ENCODE results near the gene PRKCB. TPM values are rescaled to one million over a fixed set of nuclear protein-coding genes. Genes with fewer than 3 reads are reported as not detected.

PRKCB gene
- total RNA-seq, 6 donors from 2014 or later, result 9.6 to 28.0 (median 13.9) TPM

DNA sequence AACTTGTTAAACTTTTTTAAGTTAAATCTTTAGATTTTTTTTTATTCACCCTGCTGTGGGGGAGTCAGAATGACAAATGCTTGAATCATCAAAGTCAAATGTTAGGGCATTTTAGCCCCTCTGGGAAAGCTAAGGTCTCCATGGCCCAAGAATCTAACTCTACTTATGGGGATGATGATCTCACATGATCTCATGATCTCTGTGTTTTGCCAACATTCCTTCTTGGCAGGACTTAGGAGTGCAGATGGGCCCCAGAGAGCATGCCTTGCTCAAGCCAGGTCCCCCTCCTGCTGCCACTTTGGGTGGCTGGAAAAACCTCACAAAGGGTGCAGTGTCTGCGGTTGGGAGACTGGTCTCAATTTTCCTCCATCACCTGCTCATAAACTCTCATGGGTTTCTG lies 108.6 kb downstream of the PRKCB start:
- Histone ChIP-seq H3K4me1 (no peaks in the 10 kb centered on the region), H3K9me3 (no peaks in the 10 kb centered on the region), H3K27ac (no peak overlapping the region), H3K36me3 (no peaks in the 10 kb centered on the region), H3K27me3 (no peaks in the 10 kb centered on the region), H3K4me3 (no peak overlapping the region)
- 86 to 87% methylated on average over 1 of the region's 1 CpG for WGBS, 2 donors
- DNase-seq (no peak), ATAC-seq (ENCODE audit: low FRiP score in 2 of 2) (no peak)
- TF ChIP-seq, protein P1, sequence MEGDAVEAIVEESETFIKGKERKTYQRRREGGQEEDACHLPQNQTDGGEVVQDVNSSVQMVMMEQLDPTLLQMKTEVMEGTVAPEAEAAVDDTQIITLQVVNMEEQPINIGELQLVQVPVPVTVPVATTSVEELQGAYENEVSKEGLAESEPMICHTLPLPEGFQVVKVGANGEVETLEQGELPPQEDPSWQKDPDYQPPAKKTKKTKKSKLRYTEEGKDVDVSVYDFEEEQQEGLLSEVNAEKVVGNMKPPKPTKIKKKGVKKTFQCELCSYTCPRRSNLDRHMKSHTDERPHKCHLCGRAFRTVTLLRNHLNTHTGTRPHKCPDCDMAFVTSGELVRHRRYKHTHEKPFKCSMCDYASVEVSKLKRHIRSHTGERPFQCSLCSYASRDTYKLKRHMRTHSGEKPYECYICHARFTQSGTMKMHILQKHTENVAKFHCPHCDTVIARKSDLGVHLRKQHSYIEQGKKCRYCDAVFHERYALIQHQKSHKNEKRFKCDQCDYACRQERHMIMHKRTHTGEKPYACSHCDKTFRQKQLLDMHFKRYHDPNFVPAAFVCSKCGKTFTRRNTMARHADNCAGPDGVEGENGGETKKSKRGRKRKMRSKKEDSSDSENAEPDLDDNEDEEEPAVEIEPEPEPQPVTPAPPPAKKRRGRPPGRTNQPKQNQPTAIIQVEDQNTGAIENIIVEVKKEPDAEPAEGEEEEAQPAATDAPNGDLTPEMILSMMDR (IDR thresholded peaks at IDR 0.05), result no peak
- no peak for TF ChIP-seq POLR2A (IDR thresholded peaks at IDR 0.05)
- no peak for TF ChIP-seq POLR2AphosphoS5 (IDR thresholded peaks at IDR 0.05)
- no peak for TF ChIP-seq EP300 (IDR thresholded peaks at IDR 0.05)

DNA sequence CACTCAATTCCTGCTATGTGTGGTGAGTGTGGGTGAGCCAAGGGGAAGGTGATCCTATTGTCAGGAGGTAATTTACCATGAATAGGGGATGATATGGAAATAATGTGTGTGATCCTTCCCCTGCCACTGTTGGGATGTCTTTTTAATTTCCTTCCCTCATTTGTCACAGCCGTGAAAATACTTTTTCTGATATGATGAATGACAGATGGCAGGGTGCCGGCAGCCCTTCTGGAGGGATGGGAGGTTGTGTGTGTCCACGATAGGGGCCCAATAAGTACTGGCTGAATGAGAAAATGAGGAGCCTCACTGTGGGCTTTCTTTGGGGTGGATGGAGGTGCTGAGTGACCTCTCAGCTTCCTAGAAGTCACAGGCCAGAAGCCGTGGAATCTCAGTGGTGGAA lies 109.5 kb downstream of the PRKCB start:
- Histone ChIP-seq H3K27me3 (no peaks in the 10 kb centered on the region), H3K4me1 (no peaks in the 10 kb centered on the region), H3K4me3 (no peak overlapping the region), H3K9me3 (no peaks in the 10 kb centered on the region), H3K27ac (no peak overlapping the region), H3K36me3 (no peaks in the 10 kb centered on the region)
- TF ChIP-seq EP300 (IDR thresholded peaks at IDR 0.05), result no peak
- TF ChIP-seq, protein P1 (IDR thresholded peaks at IDR 0.05), result no peak
- TF ChIP-seq POLR2AphosphoS5 (IDR thresholded peaks at IDR 0.05), result no peak
- no peak for TF ChIP-seq POLR2A (IDR thresholded peaks at IDR 0.05)
- no peak for DNase-seq
- no peak for ATAC-seq (ENCODE audit: low FRiP score in 2 of 2)
- WGBS, 2 donors, result 75 to 80% methylated on average over 4 of the region's 4 CpGs

DNA sequence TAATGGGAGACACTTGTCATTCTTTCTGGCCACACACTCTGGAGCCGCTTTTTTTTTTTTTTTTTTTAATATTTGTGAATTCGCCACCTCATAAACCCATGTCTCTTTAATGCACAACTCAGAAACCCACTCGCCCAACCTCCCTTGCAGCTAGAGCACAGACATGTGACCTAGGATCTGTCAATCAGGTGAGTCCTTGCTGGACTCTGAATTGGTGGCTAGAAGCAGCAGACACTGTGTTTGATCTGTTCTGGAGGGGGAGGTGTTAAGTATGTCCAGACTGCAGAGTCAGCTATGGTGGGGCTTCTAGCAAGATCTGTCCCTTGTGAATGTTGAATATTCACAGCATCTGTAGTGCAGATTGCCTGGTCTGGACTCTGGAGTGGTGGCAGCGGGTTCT lies 112.1 kb downstream of the PRKCB start:
- WGBS, 2 donors, result 73 to 76% methylated on average over 4 of the region's 4 CpGs
- Histone ChIP-seq H3K9me3 (no peaks in the 10 kb centered on the region), H3K4me3 (no peak overlapping the region), H3K4me1 (peaks cover 0 to 14% (median 4%) of the 10 kb centered on the region in 4 donors), H3K27me3 (no peaks in the 10 kb centered on the region), H3K36me3 (no peaks in the 10 kb centered on the region), H3K27ac (no peak overlapping the region)
- ATAC-seq (ENCODE audit: low FRiP score in 2 of 2) (no peak), DNase-seq (no peak)
- TF ChIP-seq POLR2AphosphoS5 (IDR thresholded peaks at IDR 0.05) (no peak), POLR2A (IDR thresholded peaks at IDR 0.05) (no peak), EP300 (IDR thresholded peaks at IDR 0.05) (no peak)
- TF ChIP-seq, protein P1 (IDR thresholded peaks at IDR 0.05), result no peak

DNA sequence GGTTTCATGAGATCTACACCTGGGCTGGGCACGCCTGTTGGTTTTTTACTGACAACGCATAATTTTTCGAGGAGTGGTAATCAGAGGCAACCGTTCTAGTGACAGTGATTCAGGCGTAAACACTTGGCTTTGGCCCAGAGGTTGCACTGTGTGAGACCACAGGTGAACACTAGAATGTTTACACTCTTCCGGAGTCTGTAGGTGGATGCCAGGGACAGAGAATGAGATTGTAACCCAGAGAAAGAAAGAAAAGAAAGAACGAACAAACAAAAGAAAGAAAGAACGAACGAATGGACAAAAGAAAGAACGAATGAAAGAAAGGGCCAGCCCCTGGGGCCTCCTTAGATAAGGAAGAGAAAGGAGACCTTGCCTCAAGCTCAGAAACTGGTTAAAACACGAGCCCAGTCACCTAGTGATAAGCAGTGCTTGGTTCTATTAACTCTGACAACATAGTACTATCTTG lies 113.2 kb downstream of the PRKCB start:
- Histone ChIP-seq H3K4me1 (peaks cover 0 to 14% (median 4%) of the 10 kb centered on the region in 4 donors), H3K9me3 (no peaks in the 10 kb centered on the region), H3K27ac (peak overlapping the region in 1 of 4 donors; percentile 49), H3K4me3 (no peak overlapping the region), H3K27me3 (no peaks in the 10 kb centered on the region), H3K36me3 (no peaks in the 10 kb centered on the region)
- ATAC-seq (ENCODE audit: low FRiP score in 2 of 2) (no peak), DNase-seq (no peak)
- TF ChIP-seq EP300 (IDR thresholded peaks at IDR 0.05), result no peak
- TF ChIP-seq POLR2A (IDR thresholded peaks at IDR 0.05), result no peak
- TF ChIP-seq, protein P1 (IDR thresholded peaks at IDR 0.05), result no peak
- TF ChIP-seq POLR2AphosphoS5 (IDR thresholded peaks at IDR 0.05), result no peak
- WGBS, 2 donors, result 65 to 71% methylated on average over 11 of the region's 11 CpGs

DNA sequence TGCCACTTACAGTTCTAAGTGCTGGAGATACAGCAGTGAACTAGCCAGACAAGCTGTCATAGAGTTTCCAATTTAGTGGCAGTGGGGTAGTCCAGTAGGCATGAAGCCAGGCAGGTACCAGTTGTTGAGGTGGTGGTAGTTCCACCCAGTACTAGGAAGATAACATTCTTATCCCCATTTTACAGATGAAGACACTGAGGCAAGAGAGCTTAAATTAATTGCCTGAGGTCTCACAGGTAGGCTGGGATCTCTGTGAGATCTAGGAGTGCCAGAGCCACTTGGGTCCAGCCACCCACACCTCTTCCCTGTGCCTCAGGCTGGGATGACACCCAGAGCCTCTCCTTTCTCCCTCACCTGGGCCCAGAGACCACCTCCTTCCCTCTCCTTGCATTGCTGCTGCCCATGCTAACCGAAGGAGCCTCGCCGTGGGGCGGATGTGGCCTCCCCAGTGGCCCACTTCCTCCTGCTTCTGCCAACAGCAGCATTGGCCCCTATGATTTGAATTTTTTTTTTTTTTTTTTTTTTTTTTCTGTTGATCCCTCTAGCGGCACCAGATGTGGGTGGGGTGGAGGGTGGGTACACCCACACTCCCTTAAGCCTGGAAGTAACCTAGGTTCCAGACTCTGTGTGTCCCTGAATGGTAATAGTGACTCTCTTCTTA lies 114.0 kb downstream of the PRKCB start:
- no peak overlapping the region for H3K4me3 ChIP-seq
- peaks cover 0 to 14% (median 4%) of the 10 kb centered on the region in 4 donors for H3K4me1 ChIP-seq
- peak overlapping the region in 1 of 4 donors; percentile 54 for H3K27ac ChIP-seq
- DNase-seq, result peak; percentile 48 to 79
- peak in 1 of 2 donors; percentile 42 for ATAC-seq (ENCODE audit: low FRiP score in 2 of 2)
- H3K9me3 ChIP-seq, result no peaks in the 10 kb centered on the region
- WGBS, 2 donors, result 65 to 72% methylated on average over 5 of the region's 5 CpGs
- no peaks in the 10 kb centered on the region for H3K36me3 ChIP-seq
- H3K27me3 ChIP-seq, result no peaks in the 10 kb centered on the region
- TF ChIP-seq POLR2AphosphoS5 (IDR thresholded peaks at IDR 0.05), result peak in 1 of 2 donors; percentile 15
- TF ChIP-seq EP300 (IDR thresholded peaks at IDR 0.05), result no peak

All from upper lobe of left lung (tissue), 6 donors.